NCI-H2227 treated with DMSO at 0.1 percent for 48 hours (cell line): ENCODE measurements around the gene IGFL2.
A peak's percentile ranks its signal among the peaks of the same experiment; 100 is the strongest.
"Not testable (repeated sequence)": the region's sequence is repeated elsewhere in the genome, so short reads cannot be mapped to it uniquely, and the experiment has no call there.

ENCODE experiments used
- DNase-seq: peaks from one replicate; lab custom pipeline; 2025; lab: John Stamatoyannopoulos, UW

Gene IGFL2

DNA sequence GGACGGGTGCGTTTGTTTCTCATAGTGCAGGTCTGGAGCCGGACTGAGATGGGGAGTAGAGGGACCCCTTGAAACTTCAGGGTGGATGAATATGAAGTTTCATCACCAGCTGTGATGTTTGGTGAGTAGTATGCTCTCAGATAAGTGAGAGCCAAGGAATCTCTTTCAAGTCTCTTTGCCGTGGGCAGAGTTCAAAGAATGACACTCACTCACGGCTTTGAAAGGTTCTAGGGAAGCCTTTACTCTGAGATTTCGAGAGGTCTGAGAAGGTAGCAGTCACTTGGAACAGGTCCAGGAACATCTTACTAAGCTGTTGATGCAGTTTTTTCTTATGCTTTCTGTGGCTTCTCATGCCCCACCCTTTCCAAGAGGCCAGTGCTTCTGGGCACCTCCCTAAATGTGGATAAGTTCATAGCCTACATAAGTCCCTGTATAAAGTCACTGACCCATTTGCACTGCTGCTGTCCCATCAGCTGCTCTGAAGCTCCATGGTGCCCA is at the start of gene IGFL2:
IGFL2 (plus strand) TSS at position 448 of the 498 bp plus-strand sequence; CDS start at position 489, 41 bp downstream.
- no peak for DNase-seq

DNA sequence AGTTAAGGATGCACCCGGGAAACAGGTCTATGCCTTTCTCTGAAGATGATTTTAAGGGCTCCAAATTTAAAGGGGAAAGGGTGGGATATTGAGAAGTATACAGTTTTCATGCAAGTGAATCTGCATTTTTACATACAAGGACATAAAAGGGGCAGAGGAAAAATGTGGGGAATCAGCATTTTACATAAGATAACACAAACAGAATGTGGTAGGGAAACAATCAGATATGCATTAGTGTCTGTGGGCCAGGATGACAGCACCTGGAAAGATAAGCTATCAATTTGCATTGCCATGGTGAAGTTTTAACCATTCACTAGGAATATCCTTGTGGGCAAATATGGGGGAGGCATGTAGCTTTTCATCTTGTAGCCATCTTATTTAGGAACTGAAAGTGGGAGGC is 47.7 kb upstream of the IGFL2 start:
- DNase-seq = no peak

DNA sequence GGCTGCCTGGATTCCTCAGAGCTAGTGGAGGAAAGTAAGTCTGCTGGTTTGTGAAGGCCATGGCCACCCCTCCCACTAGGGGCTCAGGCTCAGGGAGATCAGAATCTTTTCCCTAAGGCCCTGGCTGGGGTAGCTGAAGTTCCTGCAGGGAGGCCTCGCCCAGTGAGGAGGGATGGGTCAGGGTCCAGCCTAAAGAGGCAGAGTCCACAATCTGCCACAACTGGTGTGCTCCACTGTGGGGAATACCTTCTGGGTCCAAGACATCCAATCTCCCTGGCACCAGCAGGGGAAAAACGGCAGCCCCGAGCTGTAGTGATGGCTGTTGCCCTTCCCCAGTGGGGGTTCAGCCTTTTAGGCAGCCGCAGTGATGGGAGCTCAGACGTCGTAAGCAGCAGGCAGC is 46.7 kb upstream of the IGFL2 start:
- DNase-seq = no peak

DNA sequence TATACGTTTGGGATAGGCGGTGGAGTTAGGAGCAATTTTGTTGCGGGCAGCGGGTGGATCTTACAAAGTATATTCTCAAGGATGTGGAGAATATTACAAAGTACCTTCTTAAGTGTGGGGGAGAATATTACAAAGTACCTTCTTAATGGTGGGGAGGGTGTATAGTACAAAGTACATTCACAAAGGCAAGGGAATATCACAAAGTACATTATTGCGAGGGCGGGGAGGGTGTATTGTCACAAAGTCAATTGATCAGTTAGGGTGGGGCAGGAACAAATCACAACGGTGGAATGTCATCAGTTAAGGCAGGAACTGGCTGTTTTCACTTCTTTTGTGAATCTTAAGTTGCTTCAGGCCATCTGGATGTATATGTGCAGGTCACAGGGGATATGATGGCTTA is 45.7 kb upstream of the IGFL2 start:
- DNase-seq = not testable (repeated sequence)

DNA sequence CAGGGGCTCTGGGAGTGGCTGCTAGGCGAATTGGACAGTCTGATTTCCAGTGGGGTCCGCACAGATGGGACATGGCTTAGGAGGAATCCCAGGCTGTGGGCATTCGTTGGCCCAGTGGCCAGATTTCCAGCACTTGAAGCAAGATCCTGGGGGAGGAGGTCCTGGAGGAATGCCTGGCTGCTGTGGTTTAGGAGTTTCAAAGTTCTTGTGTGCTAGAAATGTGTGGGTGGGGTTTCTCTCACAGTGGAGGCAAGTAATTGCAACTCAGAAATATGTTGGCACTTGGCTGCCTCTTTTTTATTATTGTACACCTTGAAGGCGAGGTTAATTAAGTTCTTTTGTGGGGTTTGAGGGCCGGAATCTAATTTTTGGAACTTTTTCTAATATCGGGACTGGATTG is 40.7 kb upstream of the IGFL2 start:
- no peak for DNase-seq

DNA sequence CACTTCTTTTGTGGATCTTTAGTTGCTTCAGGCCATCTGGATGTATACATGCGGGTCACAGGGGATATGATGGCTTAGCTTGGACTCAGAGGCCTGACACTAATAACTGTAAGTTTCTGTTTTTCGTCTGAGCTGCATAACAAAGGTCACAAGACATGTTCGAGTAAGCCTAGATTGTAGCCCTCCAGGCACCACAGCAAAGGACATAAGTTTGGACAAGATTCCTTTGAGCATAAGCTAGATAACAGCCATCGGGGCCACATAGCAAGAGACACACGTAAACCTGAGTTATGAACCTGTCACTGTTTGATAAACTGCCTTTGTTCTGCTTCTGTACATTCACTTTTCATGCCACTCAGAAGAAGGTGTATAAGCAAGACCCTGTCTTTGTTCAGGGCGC is 38.2 kb upstream of the IGFL2 start:
- no peak for DNase-seq

DNA sequence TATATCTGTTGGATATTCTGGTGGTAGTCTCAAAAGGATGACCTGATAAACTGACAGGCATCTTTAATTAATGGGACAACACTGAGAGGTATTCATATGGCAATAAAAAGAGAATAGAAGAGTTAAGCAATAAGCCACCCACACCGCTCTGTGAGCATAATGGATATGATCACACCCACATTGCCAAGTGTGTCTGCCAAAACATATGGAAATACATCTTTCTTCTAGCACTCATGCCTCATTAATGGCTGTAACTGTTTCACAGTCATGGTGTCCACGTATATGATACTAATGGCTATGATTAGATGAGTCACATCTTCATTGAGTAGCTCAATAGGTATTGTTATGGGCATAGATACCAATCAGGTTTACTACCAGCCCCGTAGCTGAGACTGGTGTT is 36.7 kb upstream of the IGFL2 start:
- DNase-seq = no peak

DNA sequence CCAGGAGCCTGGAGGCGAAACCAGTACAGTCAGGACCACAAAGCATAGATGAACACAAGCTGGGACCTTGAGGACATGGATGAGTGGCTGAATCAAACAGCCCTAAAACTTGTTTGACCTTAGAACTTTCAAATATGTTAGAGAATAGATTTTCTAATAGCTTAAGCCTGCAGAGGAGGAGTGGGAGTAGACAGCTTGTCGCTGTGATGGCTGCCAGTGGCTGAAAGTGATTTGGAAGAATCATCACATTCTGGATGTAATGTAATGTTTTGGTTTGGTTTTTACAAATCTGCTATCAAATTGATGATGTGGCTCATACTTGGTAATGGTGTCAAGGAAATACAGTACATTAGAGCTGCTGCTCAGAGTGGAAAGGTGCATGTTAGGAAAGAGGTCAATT is 35.5 kb upstream of the IGFL2 start:
- no peak for DNase-seq

DNA sequence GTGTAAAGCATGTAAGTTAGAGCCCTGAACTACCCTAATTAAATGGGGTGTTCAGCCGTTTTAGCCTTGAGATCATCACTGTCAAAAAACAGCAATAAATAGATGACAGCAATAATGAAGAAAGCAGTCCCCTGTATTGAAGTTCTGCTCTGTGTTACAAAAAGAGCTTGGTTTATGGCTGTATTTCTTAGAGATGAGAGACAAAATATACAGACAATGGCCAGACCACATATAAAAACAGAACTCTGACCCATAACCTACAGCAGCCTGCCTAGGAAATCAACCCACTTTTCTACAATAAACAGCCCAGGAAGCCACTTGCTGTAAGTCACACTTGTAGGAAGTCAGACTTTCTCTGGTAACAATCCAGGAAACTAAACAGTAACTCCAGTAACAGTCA is 34.3 kb upstream of the IGFL2 start:
- no peak for DNase-seq

DNA sequence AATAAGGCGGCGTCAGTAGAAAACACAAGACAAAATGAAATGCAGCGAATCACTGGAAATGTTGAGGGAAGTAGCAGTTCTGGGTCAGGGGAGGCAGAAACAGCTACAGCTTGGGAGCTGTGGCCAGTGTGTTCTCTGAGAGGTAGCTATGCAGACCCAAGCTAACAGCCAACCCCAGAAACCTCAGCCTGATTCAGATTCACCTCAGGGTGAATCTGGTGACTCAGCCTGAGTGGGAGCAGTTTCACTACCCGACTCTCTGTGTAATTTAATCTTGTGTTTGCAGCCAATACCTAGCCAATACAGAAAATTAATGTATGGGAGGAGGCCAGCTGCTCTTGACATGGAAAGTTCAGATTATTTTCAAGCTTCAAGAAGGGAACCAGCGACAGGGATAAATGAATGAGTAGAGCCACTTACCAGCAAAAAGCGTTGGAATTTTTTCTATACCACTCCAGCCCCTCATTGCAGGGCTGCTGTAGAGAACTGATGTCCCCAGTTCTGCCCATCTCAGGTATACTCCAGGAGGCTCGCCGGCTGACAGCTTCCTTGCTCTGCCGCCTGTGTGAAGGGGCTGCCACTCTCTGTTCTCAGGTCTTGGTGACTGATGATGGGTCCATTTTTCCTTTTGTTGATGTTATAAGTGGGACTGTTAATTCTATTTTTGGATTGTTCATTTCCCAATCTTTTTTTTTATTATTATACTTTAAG is 32.5 kb upstream of the IGFL2 start:
- no peak for DNase-seq

DNA sequence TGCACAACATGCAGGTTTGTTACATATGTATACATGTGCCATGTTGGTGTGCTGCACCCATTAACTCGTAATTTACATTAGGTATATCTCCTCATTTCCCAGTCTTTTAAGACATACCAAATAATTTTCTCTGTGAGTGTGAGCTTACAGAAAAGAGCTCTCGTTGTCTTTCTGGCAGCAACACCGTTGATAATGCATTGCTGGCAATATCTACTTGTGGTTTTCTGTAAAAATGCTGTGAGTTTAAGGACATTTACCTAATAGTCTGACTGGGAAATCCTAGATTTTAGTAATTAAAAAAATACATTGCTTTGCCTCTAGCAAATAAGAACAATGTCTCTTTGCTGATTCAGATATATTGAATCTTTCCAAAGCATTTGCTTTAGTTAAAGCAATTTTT is 31.9 kb upstream of the IGFL2 start:
- no peak for DNase-seq

DNA sequence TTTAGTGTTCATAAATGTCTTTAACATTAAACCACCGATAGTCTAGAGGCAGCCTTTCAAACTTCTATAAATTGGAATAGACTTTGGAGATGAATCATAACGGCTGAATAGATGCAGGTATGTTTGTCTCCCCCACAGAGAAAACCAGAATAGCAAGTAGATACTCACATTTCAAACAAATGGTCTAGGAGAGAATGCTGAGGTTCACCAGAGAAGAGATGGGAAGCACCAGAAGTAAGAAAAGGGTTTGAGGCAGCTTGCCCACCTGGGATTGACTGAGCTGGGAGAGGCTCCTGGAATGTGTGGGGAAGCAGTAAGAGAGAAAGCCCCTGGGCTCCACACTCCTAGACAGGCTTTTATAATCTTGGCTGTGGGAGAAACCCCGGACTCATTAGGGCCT is 29.9 kb upstream of the IGFL2 start:
- DNase-seq = no peak

DNA sequence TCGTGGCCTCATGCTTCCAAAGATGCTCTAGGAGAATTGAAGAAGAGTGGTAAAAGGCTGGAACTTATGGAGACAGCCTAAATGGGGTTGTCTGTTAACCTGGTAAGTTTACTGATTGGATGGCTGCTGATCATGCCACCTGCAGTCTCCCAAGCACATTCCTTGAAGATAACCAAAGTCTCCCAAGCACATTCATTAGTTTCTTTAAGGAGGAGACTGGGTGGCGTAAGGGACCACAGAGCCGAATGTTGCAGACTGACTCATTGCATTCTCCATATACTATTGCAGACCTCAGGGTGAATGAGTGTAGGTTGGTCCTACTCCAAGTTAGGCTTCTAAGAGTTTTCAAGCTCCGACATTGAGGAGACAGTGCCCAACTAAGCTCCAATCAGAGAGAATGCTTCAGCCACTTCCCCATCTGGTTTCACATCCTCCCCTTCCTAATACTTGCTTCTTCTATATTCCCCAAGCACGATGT is 23.4 kb upstream of the IGFL2 start, which contains the start of gene IGFL3:
IGFL3 (minus strand) TSS at position 51 of the 478 bp plus-strand sequence; CDS start at position 12, 39 bp downstream.
- no peak for DNase-seq

DNA sequence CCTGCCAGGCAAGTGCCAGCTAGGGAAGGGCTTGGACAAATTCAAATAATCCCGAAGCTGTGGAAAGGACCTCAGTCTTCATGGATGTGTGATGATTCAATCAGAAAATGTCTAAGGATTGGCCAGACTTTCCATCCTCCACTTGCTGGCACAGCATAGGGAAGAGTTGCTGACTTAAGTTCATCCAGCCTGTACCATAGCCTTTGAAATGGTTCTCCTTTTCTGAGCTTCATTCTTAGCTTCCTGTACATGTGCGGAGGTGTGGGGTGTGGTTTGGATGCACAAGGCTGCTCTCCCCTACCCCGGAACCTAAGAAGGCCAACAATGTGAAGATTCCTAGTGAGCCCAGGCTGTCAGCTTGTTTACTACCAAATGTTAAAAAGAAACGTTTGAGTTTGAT is 22.6 kb upstream of the IGFL2 start:
- DNase-seq = no peak

DNA sequence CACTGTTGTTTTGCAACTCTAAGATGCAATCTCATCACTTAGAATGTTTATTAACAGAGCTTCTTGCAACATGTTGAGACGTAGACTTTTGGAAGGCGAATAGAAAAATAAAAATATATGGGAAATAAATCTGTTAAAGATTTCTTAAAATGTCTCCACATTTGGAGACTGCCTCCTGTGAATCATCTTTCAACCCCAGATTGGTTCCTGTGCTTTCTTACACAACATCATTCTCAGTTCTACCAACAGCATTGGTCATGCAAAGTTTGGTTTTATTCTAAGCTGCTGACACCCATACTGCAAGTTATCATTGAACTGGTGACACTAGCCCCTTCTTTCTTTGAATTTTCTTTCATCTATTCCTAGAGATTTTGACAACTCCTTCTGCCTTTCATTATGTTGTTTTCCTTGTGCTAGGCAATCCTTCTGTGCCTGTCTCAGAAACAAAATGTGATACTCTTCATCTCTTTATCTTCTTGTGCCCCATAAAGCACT is 21.9 kb upstream of the IGFL2 start:
- no peak for DNase-seq

DNA sequence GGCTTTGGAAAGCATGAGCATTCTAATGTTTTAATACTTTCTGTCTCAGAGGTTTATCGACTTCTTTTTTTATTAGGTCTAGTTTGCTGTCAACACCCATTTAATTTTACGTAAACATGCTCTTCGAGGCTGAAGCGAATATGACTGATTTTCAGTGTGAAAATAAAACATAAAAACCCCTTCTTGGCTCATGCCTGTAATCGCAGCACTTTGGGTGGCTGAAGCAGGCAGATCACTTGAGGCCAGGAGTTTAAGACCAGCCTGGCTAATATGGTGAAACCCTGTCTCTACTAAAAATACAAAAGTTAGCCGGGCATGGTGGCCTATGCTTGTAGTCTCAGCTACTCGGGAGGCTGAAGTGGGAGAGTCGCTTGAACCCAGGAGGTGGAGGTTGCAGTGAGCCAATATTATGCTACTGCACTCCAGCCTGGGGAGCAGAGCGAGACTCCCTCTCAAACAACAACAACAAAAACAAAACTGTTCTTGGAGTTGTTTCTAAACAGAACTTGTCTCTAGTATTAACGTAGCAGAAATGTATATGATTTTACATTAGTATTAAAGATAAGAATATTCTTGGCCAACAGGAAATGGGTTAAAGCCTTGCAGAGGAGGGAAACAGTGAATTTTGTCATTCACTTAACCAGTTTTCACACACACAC is 16.4 kb upstream of the IGFL2 start:
- no peak for DNase-seq

DNA sequence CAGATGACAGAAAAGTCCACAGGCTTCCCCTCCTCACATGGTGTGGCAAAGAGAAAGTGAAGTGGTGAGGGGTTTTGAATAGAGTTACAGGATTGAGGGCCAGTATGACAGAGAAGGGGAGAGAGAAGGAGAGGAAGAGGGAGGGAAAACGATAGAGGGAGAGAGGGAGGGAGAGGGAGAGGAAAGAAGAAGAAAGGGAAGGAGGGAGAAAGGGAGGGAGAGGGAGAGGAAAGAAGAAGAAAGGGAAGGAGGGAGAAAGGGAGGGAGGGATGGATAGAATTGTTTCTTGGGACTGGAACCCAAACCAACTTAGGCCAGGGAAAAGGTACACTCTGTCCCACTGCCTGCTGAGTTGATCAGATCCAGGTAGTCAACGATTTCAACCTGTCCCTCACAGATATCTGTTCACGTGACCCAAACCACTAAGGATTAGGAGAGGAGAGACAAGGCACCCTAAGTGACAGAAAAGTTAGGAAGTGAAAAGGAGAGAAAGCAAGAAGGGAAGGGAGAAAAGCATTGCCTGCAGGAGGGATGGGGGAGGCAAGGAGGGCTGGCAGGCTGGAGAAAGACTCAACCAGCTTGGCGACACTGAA is 15.4 kb upstream of the IGFL2 start:
- no peak for DNase-seq

DNA sequence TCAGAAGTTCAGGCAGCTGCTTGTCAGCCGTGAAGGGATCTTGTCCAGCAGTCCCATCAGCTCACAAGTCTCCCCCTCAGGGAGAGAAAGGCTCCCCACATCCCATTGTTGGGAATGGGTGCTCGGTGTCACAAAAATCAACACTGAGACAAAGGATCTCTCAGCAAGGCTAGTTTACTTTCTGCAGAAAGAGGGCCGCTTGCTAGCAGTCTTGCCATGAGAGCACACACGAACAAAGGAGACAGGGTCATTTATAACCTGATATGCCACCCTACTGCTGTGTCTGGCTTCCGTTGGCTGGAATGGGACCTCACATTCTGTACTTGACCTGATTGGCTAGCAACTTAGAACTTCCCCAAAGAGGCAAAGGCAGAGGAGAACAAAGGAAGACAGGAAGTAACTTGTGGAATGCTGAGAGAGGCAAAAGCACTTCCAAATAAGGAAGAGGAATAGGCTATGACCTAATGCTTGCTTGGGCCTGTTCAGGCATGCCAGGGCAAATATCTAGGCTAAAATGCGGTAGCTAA is 14.9 kb upstream of the IGFL2 start:
- DNase-seq = peak; percentile 6

DNA sequence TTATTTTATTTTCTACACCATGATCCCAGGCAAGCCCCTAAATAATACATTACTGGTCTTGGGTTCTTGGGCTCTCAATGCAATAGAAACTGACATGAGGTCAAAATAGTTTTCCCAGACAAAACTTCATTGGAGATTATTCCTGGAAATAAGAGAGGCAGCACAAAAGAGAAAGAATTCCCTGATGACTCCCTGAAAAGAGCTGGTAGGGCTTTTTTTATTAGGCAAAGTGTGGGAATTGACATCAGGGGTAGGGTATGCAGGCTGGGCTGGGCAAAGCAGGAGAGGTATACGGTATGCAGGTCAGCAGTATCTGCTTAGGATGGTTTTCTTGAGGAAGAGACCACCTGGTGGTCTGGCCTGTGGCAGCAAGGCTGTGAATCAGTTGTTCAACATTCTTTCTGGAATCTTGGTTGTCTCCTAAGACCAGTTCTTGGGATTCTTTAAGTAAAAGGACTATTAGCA is 14.2 kb upstream of the IGFL2 start:
- DNase-seq = no peak

DNA sequence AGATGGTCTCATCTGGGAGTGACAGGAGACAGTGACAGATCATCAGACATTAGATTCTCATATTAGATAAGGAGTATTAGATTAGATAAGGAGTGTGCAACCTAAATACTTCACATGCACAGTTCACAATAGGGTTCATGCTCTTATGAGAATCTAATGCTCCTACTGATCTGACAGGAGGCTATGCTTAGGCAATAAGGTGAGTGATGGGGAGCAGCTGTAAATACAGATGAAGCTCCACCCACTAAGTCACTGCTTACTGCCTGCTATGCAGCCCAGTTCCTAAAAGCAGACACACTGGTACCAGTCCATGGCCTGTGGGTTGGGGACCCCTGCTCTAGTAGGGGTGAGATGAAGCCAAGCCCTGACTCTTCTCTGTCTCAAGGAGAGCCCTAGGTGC is 13.5 kb upstream of the IGFL2 start:
- no peak for DNase-seq

DNA sequence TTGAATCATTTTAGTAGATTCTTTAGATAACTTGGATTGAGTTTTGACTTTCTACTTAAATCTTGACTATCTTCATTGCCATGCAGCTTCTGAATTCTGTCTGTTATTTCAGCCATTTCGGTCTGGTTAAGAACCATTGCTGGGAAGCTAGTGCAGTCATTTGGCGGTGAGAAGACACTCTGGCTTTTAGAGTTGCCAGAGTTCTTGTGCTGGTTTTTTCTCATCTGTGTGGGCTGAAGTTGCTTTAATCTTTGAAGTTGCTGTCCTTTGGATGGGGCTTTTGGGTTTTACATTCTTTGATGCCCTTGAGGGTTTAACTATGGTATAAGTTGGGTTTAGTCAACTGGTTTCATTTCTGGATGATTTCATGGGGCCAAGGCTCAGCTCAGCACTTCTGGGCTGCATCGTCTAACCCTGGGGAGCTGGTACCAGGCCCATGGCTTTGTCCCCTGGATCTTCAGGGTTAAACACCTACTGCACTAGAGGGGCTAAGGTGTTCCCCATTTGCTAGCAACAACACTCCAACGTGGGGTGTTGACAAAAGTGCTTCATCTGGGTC is 10.0 kb upstream of the IGFL2 start:
- no peak for DNase-seq

DNA sequence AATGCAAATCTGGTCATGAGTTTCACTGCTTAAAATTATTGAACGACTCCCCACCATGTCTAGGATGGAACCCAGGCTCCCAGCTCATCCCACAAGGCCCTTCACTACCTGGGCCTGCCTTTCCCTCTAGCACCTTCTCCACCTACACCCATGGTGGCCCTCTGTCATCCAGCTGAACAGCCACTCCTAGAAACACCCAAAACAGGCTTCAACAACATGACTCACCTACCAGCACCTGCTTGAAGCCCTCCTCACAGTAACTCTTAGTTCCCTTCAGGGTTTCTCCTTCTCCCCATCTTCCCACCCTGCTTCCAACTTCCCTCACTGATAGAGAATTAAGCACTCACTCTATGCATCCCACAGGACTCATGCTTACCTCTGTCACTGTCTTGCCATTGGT is 6.6 kb upstream of the IGFL2 start:
- no peak for DNase-seq
